Epithelial cell of proximal tubule (primary cell): Measurements from ENCODE around the gene NUDT14. TPM values are rescaled to one million over a fixed set of nuclear protein-coding genes. Genes with fewer than 3 reads are reported as not detected.

Experiments
- DNase-seq: peaks from one replicate; pipeline ENCODE4 v3.0.0-alpha.2; 2011; ENCODE audit warnings: low read depth
- H3K4me3 ChIP-seq: 2 replicates; pipeline ENCODE4 v1.5.1; 2011; ENCODE audit warnings: low read depth, mild to moderate bottlenecking, low read length
- total RNA-seq: library from RNA; depleted of rRNA; stranded (reverse); fragments of >200 nt; gene quantifications from 2 replicates; pipeline ENCODE4 v1.2.3, GENCODE V29; 2015
- TF ChIP-seq, protein P1 (sequence below): conservative IDR thresholded peaks from 2 replicates; pipeline ENCODE4 v1.5.1; 2012; ENCODE audit warnings: low read depth, mild to moderate bottlenecking, low read length

The NUDT14 gene
- total RNA-seq, 1 donor from 2014 or later = 30.2 TPM

DNA sequence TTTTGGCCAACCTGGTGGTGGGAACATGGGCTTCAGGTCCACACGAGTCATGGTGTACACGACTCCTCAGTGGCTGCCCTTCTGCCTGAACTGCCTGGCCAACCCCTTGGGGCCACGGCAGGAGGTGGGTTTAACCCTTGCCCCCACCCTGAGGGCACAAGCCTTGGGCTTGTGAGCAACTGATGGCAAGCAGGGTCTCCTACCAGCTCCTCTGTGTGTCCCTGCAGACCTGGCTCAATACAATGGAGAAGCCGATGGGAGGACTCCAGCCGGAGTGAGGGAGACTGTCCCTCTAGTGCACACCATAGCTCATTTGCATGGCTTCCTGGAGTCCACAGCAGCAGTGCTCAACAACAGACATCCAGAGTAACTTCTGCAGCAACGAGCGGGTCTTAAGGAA, 40.5 kb downstream of the NUDT14 start:
- TF ChIP-seq, protein P1, sequence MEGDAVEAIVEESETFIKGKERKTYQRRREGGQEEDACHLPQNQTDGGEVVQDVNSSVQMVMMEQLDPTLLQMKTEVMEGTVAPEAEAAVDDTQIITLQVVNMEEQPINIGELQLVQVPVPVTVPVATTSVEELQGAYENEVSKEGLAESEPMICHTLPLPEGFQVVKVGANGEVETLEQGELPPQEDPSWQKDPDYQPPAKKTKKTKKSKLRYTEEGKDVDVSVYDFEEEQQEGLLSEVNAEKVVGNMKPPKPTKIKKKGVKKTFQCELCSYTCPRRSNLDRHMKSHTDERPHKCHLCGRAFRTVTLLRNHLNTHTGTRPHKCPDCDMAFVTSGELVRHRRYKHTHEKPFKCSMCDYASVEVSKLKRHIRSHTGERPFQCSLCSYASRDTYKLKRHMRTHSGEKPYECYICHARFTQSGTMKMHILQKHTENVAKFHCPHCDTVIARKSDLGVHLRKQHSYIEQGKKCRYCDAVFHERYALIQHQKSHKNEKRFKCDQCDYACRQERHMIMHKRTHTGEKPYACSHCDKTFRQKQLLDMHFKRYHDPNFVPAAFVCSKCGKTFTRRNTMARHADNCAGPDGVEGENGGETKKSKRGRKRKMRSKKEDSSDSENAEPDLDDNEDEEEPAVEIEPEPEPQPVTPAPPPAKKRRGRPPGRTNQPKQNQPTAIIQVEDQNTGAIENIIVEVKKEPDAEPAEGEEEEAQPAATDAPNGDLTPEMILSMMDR = no peak
- no peak overlapping the region for H3K4me3 ChIP-seq
- DNase-seq = no peak

DNA sequence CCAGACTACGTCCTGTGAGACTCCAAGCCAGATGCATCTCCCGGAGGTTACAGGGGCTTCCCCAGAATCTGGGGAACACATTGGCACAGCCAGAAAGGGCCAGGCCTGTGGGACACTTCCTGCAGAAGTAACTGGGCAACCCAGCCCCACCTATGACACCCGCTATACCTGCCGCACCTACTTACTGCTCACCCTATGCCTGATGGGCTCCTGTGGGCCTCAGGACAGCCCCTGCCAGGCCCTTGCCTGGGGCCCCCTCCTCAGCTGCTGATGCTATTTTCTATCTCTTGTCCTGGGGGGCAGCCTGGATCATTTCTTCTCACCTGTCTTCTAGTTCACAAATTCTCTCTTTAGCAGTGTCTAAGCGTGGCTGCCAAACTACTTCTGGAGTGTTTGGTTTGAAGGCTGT, 41.3 kb downstream of the NUDT14 start:
- DNase-seq = no peak
- no peak overlapping the region for H3K4me3 ChIP-seq
- TF ChIP-seq, protein P1 = no peak

DNA sequence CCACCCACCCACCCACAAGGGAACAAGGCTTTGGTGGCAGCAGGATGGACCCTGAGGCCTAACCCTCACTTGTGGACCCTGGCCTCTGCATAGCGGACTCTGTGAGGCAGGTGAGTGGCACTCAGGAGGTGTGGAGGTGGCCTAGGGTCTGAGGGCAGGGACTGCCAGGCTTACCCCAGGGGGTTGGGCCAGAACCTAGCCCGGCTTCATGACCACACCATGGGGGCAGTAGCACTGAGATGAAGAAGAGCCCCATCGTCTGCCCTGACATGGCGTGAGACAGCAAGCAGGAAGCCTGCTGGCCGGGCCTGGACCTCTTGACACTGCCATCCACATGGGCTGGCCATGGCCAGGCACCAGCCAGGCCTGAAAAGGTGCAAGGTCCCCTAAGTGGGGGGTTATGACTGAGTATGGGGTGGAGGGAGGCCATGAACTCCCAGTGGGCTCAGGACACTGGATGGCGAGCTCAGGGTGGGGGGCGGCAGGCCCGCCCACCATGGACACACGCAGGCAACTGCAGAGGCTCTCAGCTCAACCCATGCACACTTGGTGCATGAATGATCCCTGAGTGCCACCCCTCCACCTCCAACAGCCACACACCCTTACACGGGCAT, 41.8 kb downstream of the NUDT14 start:
- TF ChIP-seq, protein P1 = no peak
- no peak for DNase-seq
- H3K4me3 ChIP-seq = no peak overlapping the region

DNA sequence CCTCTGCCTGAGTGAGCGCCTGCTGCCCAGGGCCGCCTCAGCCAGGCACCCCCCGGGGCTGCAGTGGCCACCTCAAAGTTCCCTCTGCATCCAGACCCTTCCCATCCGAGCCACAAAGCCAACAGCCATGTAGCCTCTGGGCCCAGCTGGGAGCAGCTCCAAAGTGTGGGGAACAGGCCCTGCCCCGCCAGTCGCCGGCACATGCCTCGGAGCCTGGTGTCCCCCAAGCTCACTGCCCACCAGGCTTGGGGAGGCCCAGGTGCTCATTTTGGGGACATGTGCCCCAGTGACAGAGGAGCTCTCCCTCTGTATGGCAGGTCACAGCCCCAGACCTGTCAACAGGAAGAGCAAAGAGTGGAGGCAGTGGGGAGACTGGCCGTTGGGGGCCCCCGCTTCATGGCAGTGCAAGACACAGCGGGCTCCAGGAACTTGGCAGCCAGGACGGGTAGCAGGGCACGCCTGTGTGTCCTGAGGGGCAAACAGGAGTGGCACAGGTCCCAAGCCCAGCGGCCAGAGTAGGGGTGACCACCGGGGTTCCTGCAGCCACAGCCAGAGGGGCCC, 42.5 kb downstream of the NUDT14 start:
- no peak for DNase-seq
- no peak overlapping the region for H3K4me3 ChIP-seq
- TF ChIP-seq, protein P1 = no peak

DNA sequence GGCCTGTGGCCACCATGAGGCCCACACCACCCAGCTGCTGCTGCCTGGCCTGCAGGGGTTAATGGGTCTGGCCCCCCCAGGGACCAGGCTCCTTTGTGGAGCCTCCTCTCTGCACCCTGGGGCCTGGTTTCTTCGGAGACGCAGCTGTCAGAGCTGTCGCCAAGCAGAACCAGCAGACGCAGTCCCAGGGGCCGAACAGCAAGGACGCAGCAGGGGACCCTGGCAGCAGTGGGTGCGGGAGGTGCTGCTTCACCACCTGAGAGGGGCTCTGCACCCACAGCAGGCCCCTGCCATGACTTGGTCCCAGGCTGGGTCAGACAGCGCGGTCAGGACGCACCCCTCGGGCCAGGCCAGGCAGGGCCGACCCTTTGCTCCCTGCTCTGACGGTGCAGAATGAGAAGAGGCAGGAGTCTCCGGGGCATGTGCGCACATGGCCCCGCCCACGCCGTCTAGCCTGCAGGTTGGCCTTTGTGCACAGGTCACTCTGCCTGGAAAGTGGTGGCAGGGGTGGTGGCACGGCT, 43.0 kb downstream of the NUDT14 start:
- no peak overlapping the region for H3K4me3 ChIP-seq
- TF ChIP-seq, protein P1 = no peak
- no peak for DNase-seq

DNA sequence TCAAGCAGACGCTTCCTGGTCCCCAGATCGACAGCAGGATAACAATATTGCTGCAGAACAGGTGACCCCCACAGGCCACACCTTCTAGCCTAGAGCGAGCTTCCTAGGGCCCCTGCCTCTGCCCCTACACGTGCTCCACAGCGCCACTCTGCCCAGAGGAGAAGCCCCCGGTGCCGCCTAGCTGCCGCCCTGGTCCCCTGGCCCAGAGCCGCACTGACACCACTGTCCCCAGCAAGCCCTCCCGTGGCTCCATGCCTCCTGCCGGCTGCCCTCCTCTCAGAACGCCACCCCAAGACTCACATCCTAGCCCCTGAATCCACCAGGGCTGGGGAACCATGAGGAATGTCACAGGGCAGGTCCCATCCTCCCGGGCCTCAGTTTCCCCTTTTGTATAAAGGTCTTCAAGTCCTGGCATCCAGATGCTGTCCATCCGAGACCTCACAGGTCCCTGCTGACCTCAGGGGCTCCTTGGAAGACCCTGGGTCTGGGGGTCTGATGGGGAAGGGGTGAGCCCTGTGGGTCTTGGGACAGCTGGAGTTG, 43.6 kb downstream of the NUDT14 start:
- TF ChIP-seq, protein P1 = no peak
- DNase-seq = no peak
- no peak overlapping the region for H3K4me3 ChIP-seq
